ENCODE measurements around the gene PRSS8.

DNA sequence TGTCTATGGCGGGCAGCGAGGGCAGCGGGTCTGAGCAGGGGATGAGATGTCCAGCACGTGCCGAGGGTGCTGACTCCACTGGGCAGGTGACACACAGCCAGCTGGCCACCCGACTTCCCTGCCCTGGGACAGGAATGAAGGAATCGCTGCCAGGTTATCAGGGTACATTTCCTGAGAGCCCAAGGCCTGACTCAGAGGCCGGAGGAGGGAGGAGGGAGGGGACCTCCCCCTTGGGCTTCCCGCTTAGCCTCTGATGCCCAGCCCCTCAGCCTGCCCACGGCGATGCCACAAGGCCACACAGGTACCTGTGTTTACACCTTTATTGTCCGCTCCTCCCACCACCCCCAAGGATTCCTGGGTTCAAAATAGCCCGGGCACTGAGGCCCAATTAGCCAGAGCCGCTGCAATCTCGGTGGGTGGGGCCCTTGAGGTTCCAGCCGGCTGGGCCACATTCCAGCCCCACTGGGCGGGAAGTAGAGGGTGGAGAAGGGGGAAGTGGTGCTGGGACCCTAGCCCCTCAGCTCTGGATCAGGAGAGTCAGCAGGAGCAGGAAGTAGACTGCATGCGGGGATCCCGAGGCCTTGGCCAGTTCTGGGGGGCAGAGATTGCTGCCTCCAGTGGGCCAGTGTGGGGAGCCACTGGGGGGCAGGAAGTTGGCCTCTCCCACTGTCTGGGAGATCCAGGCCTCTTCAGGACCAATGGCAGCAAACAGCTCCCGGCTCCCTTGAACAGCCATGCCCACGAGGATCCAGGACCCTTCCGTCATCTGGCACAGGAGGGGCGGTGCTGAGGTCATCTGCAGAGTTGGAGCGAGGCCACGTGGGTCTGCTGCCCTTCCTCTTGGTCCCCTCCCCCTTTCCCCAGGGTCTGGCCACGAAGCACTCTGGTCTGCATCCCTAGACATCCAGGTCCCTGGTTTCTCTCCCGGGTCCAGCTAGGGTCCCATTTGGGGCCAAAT is 3.4 kb upstream of the PRSS8 start:
- TF ChIP-seq POLR2A (IDR thresholded peaks at IDR 0.05; ENCODE audit: low read depth, low read length) (no peak), POLR2AphosphoS5 (IDR thresholded peaks at IDR 0.05; ENCODE audit: low read depth, low read length) (no peak)
